NCI-H2171 (cell line): ENCODE results near the gene ASTL.
A peak's percentile ranks its signal among the peaks of the same experiment; 100 is the strongest.
"Not testable (repeated sequence)": the region's sequence is repeated elsewhere in the genome, so short reads cannot be mapped to it uniquely, and the experiment has no call there.

Source experiments
- DNase-seq: peaks from one replicate; lab custom pipeline; 2025; lab: John Stamatoyannopoulos, UW

The ASTL gene

GRCh38 chr2:96098900-96099590 is 39.3 kb downstream of the ASTL start:
- DNase-seq = no peak

- DNase-seq = no peak
These were observed 40.1 kb downstream of the ASTL start for GRCh38 chr2:96097951-96098823.

DNA sequence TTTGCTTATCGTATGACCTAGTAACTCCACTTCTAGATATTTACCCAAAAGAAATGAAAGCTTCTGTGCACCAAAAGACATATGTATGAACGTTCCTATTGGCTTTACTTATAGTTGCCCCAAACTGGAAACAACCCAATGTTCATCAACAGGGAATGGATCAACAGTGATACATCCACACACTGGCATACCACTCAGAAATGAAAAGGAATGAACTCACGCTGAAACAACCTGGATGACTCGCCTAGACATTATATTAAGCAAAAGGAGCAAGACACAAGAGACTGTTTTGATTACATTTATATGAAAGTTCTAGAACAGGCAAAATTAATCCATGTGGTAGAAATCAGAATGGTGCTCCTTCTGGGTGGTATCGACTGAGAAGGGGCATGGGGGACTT is 40.9 kb downstream of the ASTL start:
- no peak for DNase-seq

GRCh38 chr2:96095116-96095636 is 43.1 kb downstream of the ASTL start:
- no peak for DNase-seq

- DNase-seq = no peak
These were observed 44.8 kb downstream of the ASTL start for GRCh38 chr2:96093528-96093927.

DNA sequence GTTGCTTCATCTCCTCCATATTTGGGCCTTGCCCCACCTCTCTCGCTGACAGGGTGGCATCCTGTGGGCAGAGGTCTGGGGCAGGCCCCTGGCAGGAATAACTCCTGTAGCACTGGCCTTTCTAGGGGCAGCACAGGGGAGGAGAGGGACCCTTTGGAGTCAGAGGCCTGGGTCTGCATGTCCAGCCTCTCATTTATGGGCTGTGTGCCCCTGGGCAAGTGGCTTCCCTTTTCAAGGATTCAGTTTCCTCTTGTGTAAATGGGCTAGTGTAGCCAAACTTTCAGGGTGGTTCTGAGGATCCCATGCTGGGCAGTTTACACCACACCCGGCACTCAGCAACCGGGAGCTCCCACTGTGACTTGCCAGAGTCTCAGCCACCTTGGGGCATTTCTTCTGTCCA is 45.4 kb downstream of the ASTL start:
- DNase-seq = no peak

DNA sequence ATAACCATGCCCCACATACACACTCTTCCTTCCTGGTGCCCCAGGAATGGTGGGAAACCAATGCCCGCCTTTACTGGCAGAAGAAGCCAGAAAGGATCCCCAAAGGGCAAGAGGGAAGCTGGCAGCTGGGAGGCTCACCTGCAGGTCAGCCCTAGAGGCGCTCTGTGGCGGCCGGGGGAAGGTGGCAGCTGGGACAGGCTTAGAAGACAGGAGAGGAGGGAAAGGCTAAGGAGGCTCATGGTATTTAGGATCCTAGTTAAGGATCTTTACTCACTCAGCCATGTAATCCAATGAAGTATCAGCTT is 45.8 kb downstream of the ASTL start:
- DNase-seq = no peak

DNA sequence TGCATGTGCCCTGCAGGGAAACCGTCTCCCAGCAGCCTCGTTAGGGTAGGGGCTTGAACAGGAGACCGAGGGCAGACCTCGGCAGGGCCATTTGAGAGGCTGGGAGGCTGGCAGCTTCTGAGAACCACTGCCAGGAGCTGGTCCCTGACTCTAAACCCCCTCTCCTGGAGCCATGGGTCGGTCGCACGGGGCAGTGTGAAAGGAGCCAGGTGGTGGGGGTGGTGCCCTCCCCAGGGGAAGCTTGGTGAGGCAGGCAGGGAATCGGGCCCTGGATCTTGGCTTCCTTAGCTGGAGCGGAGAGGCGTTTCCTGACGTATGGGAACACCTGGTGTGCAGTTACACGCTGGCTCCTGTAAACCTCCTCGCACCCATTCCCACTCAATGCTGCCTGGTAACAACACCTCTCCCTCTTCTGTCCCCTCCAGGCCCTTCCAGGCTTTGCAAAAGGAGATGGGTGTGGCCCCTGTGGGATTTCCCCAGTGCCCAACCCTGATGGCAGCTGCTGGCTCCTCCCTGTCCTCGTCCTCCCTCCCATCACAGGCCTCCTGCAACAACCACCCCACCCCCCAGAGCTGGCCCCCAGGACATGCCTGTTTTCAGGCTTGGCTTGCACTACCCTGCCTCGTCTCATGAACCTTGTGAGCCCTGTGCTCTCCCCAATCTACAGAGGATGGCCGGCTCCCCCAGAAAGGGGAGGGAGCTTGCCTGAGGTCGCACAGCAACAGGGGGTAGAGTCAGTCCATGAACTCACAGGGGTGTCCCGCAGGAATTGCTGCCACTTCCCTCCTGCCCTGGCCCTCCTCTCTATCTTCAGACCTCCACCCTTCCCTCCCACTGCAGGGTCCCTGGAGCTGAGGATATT is 46.4 kb downstream of the ASTL start:
- DNase-seq = peak; percentile 82

DNA sequence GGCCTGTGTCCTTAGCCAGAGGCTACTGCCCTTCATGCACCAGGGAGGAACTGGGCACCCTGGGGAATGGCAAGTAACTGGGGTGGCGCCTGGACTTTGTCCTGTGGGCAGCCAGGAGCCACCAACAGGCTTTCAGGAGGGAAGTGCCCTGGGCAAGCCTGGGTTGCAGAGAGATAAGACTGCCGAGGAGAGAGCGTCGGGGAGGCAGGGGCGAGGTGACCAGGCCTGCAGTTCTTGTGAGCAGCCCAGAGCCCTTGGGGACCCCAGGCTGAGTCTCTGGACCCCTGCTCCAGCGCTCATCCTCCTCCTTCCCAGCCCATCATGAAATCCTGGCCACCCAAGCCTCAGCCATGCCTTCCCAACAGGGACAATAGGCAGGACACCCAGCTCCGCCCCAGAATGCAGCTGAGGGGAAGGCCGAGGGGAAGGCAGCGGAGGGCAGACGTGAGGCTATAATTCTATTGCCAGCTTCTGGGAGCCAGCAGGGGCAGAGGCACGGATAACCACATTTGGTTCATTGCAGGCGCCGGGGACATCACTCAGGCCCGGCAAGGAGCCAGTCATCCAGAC is 47.1 kb downstream of the ASTL start:
- DNase-seq = no peak

DNA sequence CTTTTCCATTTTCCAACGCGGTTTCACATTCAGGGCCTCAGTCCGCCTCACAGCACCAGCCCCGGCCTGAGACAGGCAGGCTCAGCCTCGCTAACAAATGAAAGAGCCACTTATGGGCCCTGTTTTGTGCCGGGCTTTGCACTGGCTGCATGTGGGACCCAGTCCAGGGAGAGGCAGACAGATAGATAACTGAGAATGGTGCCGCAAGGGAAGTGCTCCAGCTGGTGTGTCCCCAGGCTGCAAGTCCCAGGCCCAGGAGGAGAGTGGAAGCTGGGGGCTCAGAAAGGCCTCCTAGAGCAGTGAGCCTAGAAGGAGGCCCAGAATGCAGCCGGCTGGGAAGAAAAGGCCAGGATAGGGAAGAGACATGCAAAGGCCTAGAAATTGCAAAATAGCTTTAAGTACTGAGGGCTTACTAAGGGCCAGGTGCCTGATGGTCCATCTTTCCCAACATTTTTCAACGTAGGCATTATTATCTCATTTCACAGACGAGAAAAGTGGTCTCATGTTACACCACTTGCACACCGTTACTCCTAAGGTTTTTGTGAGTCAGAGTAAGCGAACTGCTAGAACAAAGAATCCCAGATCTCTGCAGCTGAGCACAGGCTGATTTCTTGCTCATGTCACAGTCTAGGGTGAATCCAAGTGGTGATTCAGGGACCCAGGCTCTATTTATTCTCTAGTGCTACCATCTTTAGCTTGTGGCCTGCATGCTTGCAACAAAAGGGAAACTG is 47.9 kb downstream of the ASTL start:
- no peak for DNase-seq

DNA sequence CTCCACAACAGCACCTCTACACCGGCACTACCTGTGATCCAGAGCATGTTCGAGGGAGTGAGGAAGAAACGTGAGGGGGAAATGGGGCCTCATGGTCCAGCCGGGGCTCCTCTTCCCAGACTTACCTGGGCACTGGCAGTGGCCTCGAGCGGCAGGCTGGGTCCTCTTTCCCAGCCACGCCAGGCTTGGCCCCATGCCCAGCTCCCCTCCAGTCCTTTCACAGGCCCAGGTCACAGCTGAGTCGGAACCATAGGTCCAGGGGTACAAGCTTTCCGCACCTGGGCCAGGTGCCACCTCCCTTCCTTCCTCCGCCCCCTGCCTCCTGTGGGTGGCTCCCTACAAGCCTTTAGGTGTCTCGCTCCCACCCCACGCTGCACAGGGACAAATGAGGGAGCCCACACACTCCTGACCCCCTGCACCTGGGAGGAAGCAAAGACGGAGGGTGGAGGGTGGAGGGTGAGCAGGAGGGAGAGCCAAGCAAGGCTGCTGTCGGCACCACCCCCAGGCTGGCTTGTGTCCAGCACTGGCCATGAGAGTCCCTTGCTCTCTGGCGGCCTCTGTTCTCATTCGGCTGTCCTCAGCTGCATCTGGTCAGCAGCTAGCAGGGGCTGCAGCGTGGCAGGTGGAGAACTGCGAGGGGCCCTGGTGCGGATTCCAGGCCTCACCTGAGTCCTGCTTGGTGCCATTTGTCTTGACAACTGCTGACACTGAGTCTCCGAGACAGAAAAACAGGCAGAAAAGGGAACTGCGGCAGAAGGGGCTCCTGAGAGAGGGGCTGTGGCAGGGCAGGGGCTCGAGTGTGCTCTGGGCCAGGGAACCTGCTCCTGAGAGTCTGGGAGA is 48.7 kb downstream of the ASTL start:
- no peak for DNase-seq

- DNase-seq = no peak
These were observed 49.7 kb downstream of the ASTL start for GRCh38 chr2:96088340-96089335.

- DNase-seq = no peak
These were observed 51.2 kb downstream of the ASTL start for GRCh38 chr2:96087130-96087529.

DNA sequence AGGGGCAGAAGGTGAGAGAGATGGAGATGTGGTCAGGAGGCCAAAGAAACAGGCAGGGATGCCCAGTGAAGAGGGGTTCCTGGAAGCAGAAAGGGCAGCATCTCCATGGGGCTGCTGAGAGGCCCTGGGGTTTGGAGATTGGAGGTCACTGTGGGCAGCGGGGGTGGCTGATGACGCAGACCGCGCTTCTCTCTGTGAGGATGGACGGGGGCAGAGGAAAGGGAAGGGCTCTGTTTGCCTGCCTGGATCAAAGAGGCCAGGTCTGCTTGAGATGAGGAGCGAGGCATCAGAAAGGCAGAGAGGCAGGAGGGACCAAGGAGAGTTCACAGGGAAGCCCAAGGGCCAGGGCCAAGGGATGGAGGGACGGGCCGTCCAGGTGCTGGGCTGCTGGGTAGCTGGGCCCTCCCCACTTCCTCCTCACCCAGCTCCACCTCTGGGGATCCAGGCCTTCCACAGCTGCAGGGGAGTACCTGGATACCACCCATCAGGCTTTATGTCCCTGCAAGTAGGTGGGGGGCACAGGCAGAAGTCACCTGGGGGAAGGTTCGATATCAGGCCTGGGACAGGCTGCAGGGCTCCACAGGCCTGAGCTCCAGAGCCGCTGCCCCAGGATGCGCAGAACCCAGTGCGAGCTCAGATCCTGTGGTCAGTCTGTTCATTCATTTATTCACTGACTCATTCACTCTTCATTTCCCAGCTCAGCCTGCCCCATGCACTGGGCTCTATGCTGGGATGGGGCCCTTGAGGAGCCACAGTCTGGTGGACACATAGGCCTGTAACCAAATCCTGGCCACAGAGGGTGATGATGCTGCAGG is 52.6 kb downstream of the ASTL start:
- no peak for DNase-seq

DNA sequence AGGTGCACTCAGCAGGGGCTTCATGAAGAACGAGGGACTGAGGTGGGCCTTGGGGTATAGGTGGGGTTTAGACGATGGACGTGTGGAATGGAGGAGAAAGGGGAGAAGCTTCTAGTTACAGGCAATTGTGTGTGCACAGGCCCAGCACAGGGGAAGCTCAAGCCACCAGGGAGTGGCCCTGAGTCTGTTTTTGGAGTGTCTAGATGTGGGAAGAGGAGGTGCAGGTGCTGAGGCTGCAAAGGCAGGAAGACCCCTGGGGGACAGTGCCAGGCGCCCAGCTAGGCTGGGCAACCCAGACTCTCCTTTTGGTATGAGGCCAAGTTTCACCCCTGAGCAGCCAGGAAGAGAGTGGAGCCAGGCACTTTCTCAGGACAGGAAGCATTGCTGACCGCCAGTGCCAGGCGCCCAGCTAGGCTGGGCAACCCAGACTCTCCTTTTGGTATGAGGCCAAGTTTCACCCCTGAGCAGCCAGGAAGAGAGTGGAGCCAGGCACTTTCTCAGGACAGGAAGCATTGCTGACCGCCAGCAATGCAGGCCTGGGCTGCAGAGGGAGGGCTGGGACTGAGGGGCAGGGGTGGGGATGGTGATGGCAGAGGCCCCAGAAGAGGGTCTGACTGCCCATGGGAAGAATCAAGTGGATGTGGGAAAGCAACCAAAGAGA is 53.3 kb downstream of the ASTL start:
- DNase-seq = not testable (repeated sequence)

- no peak for DNase-seq
These were observed 54.1 kb downstream of the ASTL start for GRCh38 chr2:96083989-96084857.
